MM.1S (cell line): ENCODE measurements around the gene TRIM26.
"Not testable (repeated sequence)": the region's sequence is repeated elsewhere in the genome, so short reads cannot be mapped to it uniquely, and the experiment has no call there.

Source experiments
- EZH2 ChIP-seq: fragments of 300-600 bp; sonication (generic); optimal IDR thresholded peaks from 2 replicates; pipeline ENCODE3; 2017; ENCODE audit warnings: low read depth, mild to moderate bottlenecking, antibody characterized with exemption, low read length, mixed read lengths
- EZH2phosphoT487 ChIP-seq: fragments of 300-600 bp; sonication (generic); IDR thresholded peaks from 2 replicates; pipeline ENCODE4 v1.6.1; 2018; ENCODE audit warnings: antibody characterized with exemption, low read length
- TF ChIP-seq, protein P1 (sequence below): fragments of 300-600 bp; sonication (generic); IDR thresholded peaks from 2 replicates; pipeline ENCODE4 v1.5.1; 2016; ENCODE audit warnings: antibody characterized with exemption, low read length, mixed read lengths

DNA sequence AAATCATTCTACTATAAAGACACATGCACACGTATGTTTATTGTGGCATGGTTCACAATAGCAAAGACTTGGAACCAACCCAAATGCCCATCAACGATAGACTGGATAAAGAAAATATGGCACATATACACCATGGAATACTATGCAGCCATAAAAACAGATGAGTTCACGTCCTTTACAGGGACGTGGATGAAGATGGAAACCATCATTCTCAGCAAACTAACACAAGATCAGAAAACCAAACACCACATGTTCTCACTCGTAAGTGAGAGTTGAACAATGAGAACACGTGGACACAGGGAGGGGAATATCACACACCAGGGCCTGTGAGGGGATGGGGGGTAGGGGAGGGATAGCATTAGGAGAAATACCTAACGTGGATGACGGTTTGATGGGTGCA is 73.0 kb downstream of the TRIM26 start:
- TF ChIP-seq, protein P1, sequence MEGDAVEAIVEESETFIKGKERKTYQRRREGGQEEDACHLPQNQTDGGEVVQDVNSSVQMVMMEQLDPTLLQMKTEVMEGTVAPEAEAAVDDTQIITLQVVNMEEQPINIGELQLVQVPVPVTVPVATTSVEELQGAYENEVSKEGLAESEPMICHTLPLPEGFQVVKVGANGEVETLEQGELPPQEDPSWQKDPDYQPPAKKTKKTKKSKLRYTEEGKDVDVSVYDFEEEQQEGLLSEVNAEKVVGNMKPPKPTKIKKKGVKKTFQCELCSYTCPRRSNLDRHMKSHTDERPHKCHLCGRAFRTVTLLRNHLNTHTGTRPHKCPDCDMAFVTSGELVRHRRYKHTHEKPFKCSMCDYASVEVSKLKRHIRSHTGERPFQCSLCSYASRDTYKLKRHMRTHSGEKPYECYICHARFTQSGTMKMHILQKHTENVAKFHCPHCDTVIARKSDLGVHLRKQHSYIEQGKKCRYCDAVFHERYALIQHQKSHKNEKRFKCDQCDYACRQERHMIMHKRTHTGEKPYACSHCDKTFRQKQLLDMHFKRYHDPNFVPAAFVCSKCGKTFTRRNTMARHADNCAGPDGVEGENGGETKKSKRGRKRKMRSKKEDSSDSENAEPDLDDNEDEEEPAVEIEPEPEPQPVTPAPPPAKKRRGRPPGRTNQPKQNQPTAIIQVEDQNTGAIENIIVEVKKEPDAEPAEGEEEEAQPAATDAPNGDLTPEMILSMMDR: not testable (repeated sequence)
- not testable (repeated sequence) for TF ChIP-seq EZH2, EZH2phosphoT487
